IMR-90 (cell line): ENCODE measurements around the gene CACNA1D. TPM values are rescaled to one million over a fixed set of nuclear protein-coding genes. Genes with fewer than 3 reads are reported as not detected.

Source experiments
- ATAC-seq: fragments of 200-7000 bp; cut with Tn5 transposase; 2 replicates; pipeline ENCODE4 v1.9.1; 2020; ENCODE audit warnings: low read depth, mild to moderate bottlenecking, moderate library complexity
- BruUV-seq: library from RNA; stranded (reverse); fragments of 400-500 nt; replicated peaks from 2 replicates; lab custom pipeline; 2021; lab: Mats Ljungman, UMichigan
- CTCF ChIA-PET: fragments of 300-600 bp; formaldehyde crosslinking; extraction: SDS; loops from one replicate; lab custom pipeline; 2021; ENCODE audit warnings: antibody characterized with exemption; lab: Yijun Ruan, JAX
- POLR2A ChIA-PET: fragments of 300-600 bp; sonication (Branson Sonifier 250); formaldehyde crosslinking; loops from one replicate; lab custom pipeline; 2022; ENCODE audit warnings: antibody characterized with exemption; ENCODE audit not compliant: unreplicated experiment; lab: Charles Lee
- DNase-seq: peaks from one replicate; pipeline ENCODE4 v3.0.0; 2013
- H2AFZ ChIP-seq: replicated peaks from 2 replicates; pipeline ENCODE3; 2013; ENCODE audit warnings: low read length, mild to moderate bottlenecking; ENCODE audit not compliant: poor library complexity
- H2AK5ac ChIP-seq: 2 replicates; pipeline ENCODE4 v1.6.1; 2013; ENCODE audit warnings: low read depth, low read length, inconsistent platforms
- H2AK9ac ChIP-seq: replicated peaks from 2 replicates; pipeline ENCODE3; 2013; ENCODE audit warnings: mild to moderate bottlenecking, low read depth, low read length, moderate library complexity; ENCODE audit not compliant: poor library complexity
- H2BK120ac ChIP-seq: 2 replicates; pipeline ENCODE4 v1.6.1; 2013; ENCODE audit warnings: low read depth, low read length, inconsistent platforms
- H2BK15ac ChIP-seq: 3 replicates; pipeline ENCODE4 v1.6.1; 2013; ENCODE audit warnings: low read depth, low read length, inconsistent platforms
- H2BK20ac ChIP-seq: 2 replicates; pipeline ENCODE4 v1.6.1; 2013; ENCODE audit warnings: low read depth, mild to moderate bottlenecking, inconsistent platforms, low read length, moderate library complexity
- H2BK5ac ChIP-seq: 2 replicates; pipeline ENCODE4 v1.6.1; 2013; ENCODE audit warnings: mild to moderate bottlenecking, low read depth, low read length, inconsistent platforms; ENCODE audit not compliant: poor library complexity, severe bottlenecking
- H3K14ac ChIP-seq: replicated peaks from 2 replicates; pipeline ENCODE4 v1.6.1; 2013; ENCODE audit warnings: low read depth, low read length, inconsistent platforms
- H3K18ac ChIP-seq: 2 replicates; pipeline ENCODE4 v1.6.1; 2013; ENCODE audit warnings: low read depth, low read length, control low read depth
- H3K23ac ChIP-seq: 2 replicates; pipeline ENCODE4 v1.6.1; 2013; ENCODE audit warnings: low read depth, low read length, inconsistent platforms
- H3K27ac ChIP-seq: 2 replicates; pipeline ENCODE4 v1.5.1; 2013; ENCODE audit warnings: mild to moderate bottlenecking, control low read depth, low read length; ENCODE audit not compliant: insufficient read depth
- H3K27me3 ChIP-seq: 2 replicates; pipeline ENCODE4 v1.6.1; 2013; ENCODE audit warnings: low read length; ENCODE audit not compliant: control insufficient read depth, insufficient read depth
- H3K36me3 ChIP-seq: 2 replicates; pipeline ENCODE4 v1.6.1; 2013; ENCODE audit warnings: low read length, mixed read lengths; ENCODE audit not compliant: control insufficient read depth, insufficient read depth
- H3K4ac ChIP-seq: 2 replicates; pipeline ENCODE4 v1.6.1; 2013; ENCODE audit warnings: low read depth, low read length, inconsistent platforms
- H3K4me1 ChIP-seq: 2 replicates; pipeline ENCODE4 v1.6.1; 2013; ENCODE audit warnings: low read length, mixed read lengths; ENCODE audit not compliant: control insufficient read depth, insufficient read depth
- H3K4me2 ChIP-seq: 2 replicates; pipeline ENCODE4 v1.6.1; 2013; ENCODE audit warnings: low read depth, mild to moderate bottlenecking, control low read depth, low read length, moderate library complexity
- H3K4me3 ChIP-seq: 2 replicates; pipeline ENCODE4 v1.5.1; 2013; ENCODE audit warnings: low read depth, mild to moderate bottlenecking, control low read depth, low read length, moderate library complexity; ENCODE audit not compliant: insufficient read depth
- H3K56ac ChIP-seq: 2 replicates; pipeline ENCODE4 v1.6.1; 2013; ENCODE audit warnings: low read length, inconsistent platforms; ENCODE audit not compliant: insufficient read depth; ENCODE audit errors: extremely low read depth
- H3K79me1 ChIP-seq, 2 experiments: 2 replicates each; pipeline ENCODE4 v1.6.1; 2013; ENCODE audit warnings: low read length in 2 of 2, inconsistent platforms in 1 of 2, low read depth in 1 of 2
- H3K9ac ChIP-seq: 2 replicates; pipeline ENCODE4 v1.6.1; 2013; ENCODE audit warnings: low read depth, low read length, control low read depth
- H3K9me1 ChIP-seq: 2 replicates; pipeline ENCODE4 v1.6.1; 2013; ENCODE audit warnings: low read length, inconsistent platforms; ENCODE audit not compliant: insufficient read depth
- H3K9me3 ChIP-seq: 2 replicates; pipeline ENCODE4 v1.6.1; 2013; ENCODE audit warnings: low read length; ENCODE audit not compliant: control insufficient read depth, insufficient read depth
- H4K20me1 ChIP-seq: 2 replicates; pipeline ENCODE4 v1.6.1; 2013; ENCODE audit warnings: low read length, inconsistent platforms; ENCODE audit not compliant: insufficient read depth
- H4K5ac ChIP-seq: 2 replicates; pipeline ENCODE4 v1.6.1; 2013; ENCODE audit warnings: mild to moderate bottlenecking, low read depth, low read length, control low read depth
- H4K8ac ChIP-seq, 2 experiments: 2 replicates each; pipeline ENCODE4 v1.6.1; 2013; ENCODE audit warnings: low read depth in 2 of 2, low read length in 2 of 2, control low read depth in 1 of 2, inconsistent platforms in 1 of 2
- H4K91ac ChIP-seq: 2 replicates; pipeline ENCODE4 v1.6.1; 2013; ENCODE audit warnings: low read depth, low read length, inconsistent platforms; ENCODE audit not compliant: insufficient read depth
- BHLHE40 ChIP-seq: fragments of 150-350 bp; IDR thresholded peaks from 2 replicates; pipeline ENCODE4 v1.6.1; 2016; ENCODE audit warnings: mild to moderate bottlenecking, low read depth, low read length
- CEBPB ChIP-seq: IDR thresholded peaks from 2 replicates; pipeline ENCODE4 v1.6.1; 2012; ENCODE audit warnings: low read depth, low read length, improper control_type of control experiment
- CHD1 ChIP-seq: IDR thresholded peaks from 2 replicates; pipeline ENCODE4 v1.6.1; 2012; ENCODE audit warnings: low read depth, low read length, improper control_type of control experiment
- CTCF ChIP-seq: conservative IDR thresholded peaks from 2 replicates; pipeline ENCODE4 v1.5.1; 2012; ENCODE audit warnings: mild to moderate bottlenecking, low read depth, low read length, improper control_type of control experiment
- ELK1 ChIP-seq: fragments of 150-350 bp; IDR thresholded peaks from 2 replicates; pipeline ENCODE4 v1.6.1; 2016; ENCODE audit warnings: low read depth, mild to moderate bottlenecking, low read length, moderate library complexity, borderline replicate concordance
- FOS ChIP-seq: fragments of 150-350 bp; IDR thresholded peaks from 2 replicates; pipeline ENCODE4 v1.6.1; 2016; ENCODE audit warnings: low read depth, low read length
- MAFK ChIP-seq: IDR thresholded peaks from 2 replicates; pipeline ENCODE4 v1.6.1; 2012; ENCODE audit warnings: low read depth, low read length, improper control_type of control experiment
- MXI1 ChIP-seq: IDR thresholded peaks from 2 replicates; pipeline ENCODE4 v1.6.1; 2012; ENCODE audit warnings: low read depth, mild to moderate bottlenecking, low read length, moderate library complexity, borderline replicate concordance
- NFE2L2 ChIP-seq: fragments of 150-350 bp; IDR thresholded peaks from 2 replicates; pipeline ENCODE4 v1.6.1; 2016; ENCODE audit warnings: low read depth, mild to moderate bottlenecking, low read length
- POLR2A ChIP-seq: IDR thresholded peaks from 2 replicates; pipeline ENCODE4 v1.6.1; 2012; ENCODE audit warnings: mild to moderate bottlenecking, low read depth, low read length
- RAD21 ChIP-seq: IDR thresholded peaks from 2 replicates; pipeline ENCODE4 v1.6.1; 2012; ENCODE audit warnings: low read length, improper control_type of control experiment
- RFX5 ChIP-seq: IDR thresholded peaks from 2 replicates; pipeline ENCODE4 v1.8.0; 2012; ENCODE audit warnings: low read depth, mild to moderate bottlenecking, low read length, moderate library complexity
- USF2 ChIP-seq: fragments of 150-350 bp; IDR thresholded peaks from 2 replicates; pipeline ENCODE4 v1.6.1; 2017; ENCODE audit warnings: mild to moderate bottlenecking, antibody characterized with exemption, low read length, low read depth
- WGBS, 2 experiments: methylation state at CpG; one replicate each; pipeline versions ENCODE4 v1.1.5 to v1.1.7; 2013; ENCODE audit warnings: missing lambda C conversion rate in 2 of 2; ENCODE audit not compliant: insufficient read length in 1 of 2; ENCODE audit errors: extremely low coverage in 2 of 2; 5-methylcytosine and 5-hydroxymethylcytosine counted together
- dilution Hi-C: fragments of 300-500 bp; cut with HindIII; formaldehyde crosslinking; loops from one replicate; pipeline ENCODE4 v1.14.3; 2018; ENCODE audit warnings: low sequenced_read_pairs; ENCODE audit not compliant: unreplicated experiment
- in situ Hi-C: fragments of 300-500 bp; cut with MboI; formaldehyde crosslinking; loops from 3 replicates; pipeline ENCODE4 v1.14.3; 2019; ENCODE audit warnings: low sequenced_read_pairs, inconsistent platforms, mixed read lengths
- intact Hi-C: fragments of 100-400 bp; cut with micrococcal nuclease; formaldehyde crosslinking; loops from 2 replicates; pipeline ENCODE4 v1.10.0; 2022
- polyA plus RNA-seq, 3 experiments: library from polyadenylated mRNA; depleted of rRNA; stranded (reverse); fragments of >200 nt; gene quantifications; 2 replicates each; pipeline ENCODE4 v1.2.3, GENCODE V29; 2012; ENCODE audit warnings: low replicate concordance in 1 of 3
- total RNA-seq: library from RNA; depleted of rRNA; stranded (reverse); fragments of >200 nt; gene quantifications from 2 replicates; pipeline ENCODE4 v1.2.3, GENCODE V29; 2012

Gene CACNA1D
- total and polyA plus RNA-seq, 2 of the 4 experiments (the other 2 are of a cell fraction) = 0.07 TPM; not detected in 1

GRCh38 chr3:53588122-53588521, 93.7 kb downstream of the CACNA1D start:
- no peaks in the 10 kb centered on the region for H3K79me1 ChIP-seq
- BruUV-seq = no TSS peak
- no peak overlapping the region for H2AK5ac ChIP-seq
- DNase-seq (no peak), ATAC-seq (no peak)
- no peaks in the 10 kb centered on the region for H3K27me3 ChIP-seq
- dilution Hi-C loops = no loop called here
- H4K5ac ChIP-seq = no peak overlapping the region
- H3K9ac ChIP-seq = no peak overlapping the region
- no peak overlapping the region for H3K27ac ChIP-seq
- H3K9me1 ChIP-seq = no peaks in the 10 kb centered on the region
- no peak overlapping the region for H2BK20ac ChIP-seq
- no peak overlapping the region for H3K4ac ChIP-seq
- in situ Hi-C loops = no loop called here
- H3K4me1 ChIP-seq = no peaks in the 10 kb centered on the region
- H3K14ac ChIP-seq = no peak overlapping the region
- H3K18ac ChIP-seq = no peak overlapping the region
- CTCF ChIA-PET = no interaction called here
- TF ChIP-seq POLR2A (no peak), MXI1 (no peak), FOS (no peak), CEBPB (no peak), RAD21 (no peak), MAFK (no peak), RFX5 (no peak), CHD1 (no peak), USF2 (no peak), NFE2L2 (no peak), BHLHE40 (no peak), ELK1 (no peak), CTCF (no peak)
- 83% methylated on average over 1 of the region's 4 CpGs; no CpG with 5 or more reads in 1 of the 2 experiments for whole genome bisulfite sequencing, 2 experiments
- H3K4me2 ChIP-seq = no peak overlapping the region
- no peak overlapping the region for H2AFZ ChIP-seq
- no peak overlapping the region for H2BK15ac ChIP-seq
- no peak overlapping the region for H2BK120ac ChIP-seq
- POLR2A ChIA-PET = no interaction called here
- no peaks in the 10 kb centered on the region for H4K20me1 ChIP-seq
- H2BK5ac ChIP-seq = no peak overlapping the region
- H3K36me3 ChIP-seq = no peaks in the 10 kb centered on the region
- no peak overlapping the region for H3K56ac ChIP-seq
- H2AK9ac ChIP-seq = no peak overlapping the region
- H4K91ac ChIP-seq = no peak overlapping the region
- H3K4me3 ChIP-seq = no peak overlapping the region
- intact Hi-C loops = no loop called here
- H3K23ac ChIP-seq = no peak overlapping the region
- no peak overlapping the region for H4K8ac ChIP-seq
- no peaks in the 10 kb centered on the region for H3K9me3 ChIP-seq
